Measurements from ENCODE around the gene C19orf67. TPM values are rescaled to one million over a fixed set of nuclear protein-coding genes. Genes with fewer than 3 reads are reported as not detected.
"Not testable (repeated sequence)": the region's sequence is repeated elsewhere in the genome, so short reads cannot be mapped to it uniquely, and the experiment has no call there.

C19orf67 gene
- total RNA-seq, 1 experiment from 2014 or later, result not detected

- no peak overlapping the region for H3K4me3 Mint-ChIP-seq (ENCODE audit: low read depth, unreplicated experiment)
- DNase-seq, result no peak
- H3K4me1 Mint-ChIP-seq (ENCODE audit: low read depth, unreplicated experiment), result no peaks in the 10 kb centered on the region
- no peak for TF ChIP-seq CTCF (IDR thresholded peaks at IDR 0.05; ENCODE audit: unreplicated experiment)
- no peak overlapping the region for H3K27ac Mint-ChIP-seq (ENCODE audit: unreplicated experiment)
- no peaks in the 10 kb centered on the region for H3K27me3 Mint-ChIP-seq (ENCODE audit: unreplicated experiment)
- peaks cover 28% of the 10 kb centered on the region for H3K36me3 Mint-ChIP-seq (ENCODE audit: insufficient read depth, unreplicated experiment)
- CTCF ChIA-PET, result interaction anchor here (0.6 kb wide), 1 partner anchor 395 kb away, joined by 4 read pairs; no protein-coding TSS in a partner anchor
- intact Hi-C loops (cut with micrococcal nuclease; ENCODE audit: unreplicated experiment), result no loop called here
- H3K9me3 Mint-ChIP-seq (ENCODE audit: low read depth, unreplicated experiment), result no peaks in the 10 kb centered on the region
- BruUV-seq (replicated peaks), result no TSS peak
These were observed 32.6 kb downstream of the C19orf67 start for GRCh38 chr19:14053032-14053431.

- no peak overlapping the region for H3K4me3 Mint-ChIP-seq (ENCODE audit: low read depth, unreplicated experiment)
- H3K27ac Mint-ChIP-seq (ENCODE audit: unreplicated experiment), result no peak overlapping the region
- no peaks in the 10 kb centered on the region for H3K4me1 Mint-ChIP-seq (ENCODE audit: low read depth, unreplicated experiment)
- no peak for DNase-seq
- CTCF ChIA-PET, result no interaction called here
- no TSS peak for BruUV-seq (replicated peaks)
- H3K27me3 Mint-ChIP-seq (ENCODE audit: unreplicated experiment), result no peaks in the 10 kb centered on the region
- peaks cover 24% of the 10 kb centered on the region for H3K36me3 Mint-ChIP-seq (ENCODE audit: insufficient read depth, unreplicated experiment)
- intact Hi-C loops (cut with micrococcal nuclease; ENCODE audit: unreplicated experiment), result no loop called here
- H3K9me3 Mint-ChIP-seq (ENCODE audit: low read depth, unreplicated experiment), result no peaks in the 10 kb centered on the region
- no peak for TF ChIP-seq CTCF (IDR thresholded peaks at IDR 0.05; ENCODE audit: unreplicated experiment)
These were observed 33.1 kb downstream of the C19orf67 start for GRCh38 chr19:14052470-14052869.

GRCh38 chr19:14051980-14052379, 33.6 kb downstream of the C19orf67 start:
- no peak overlapping the region for H3K4me3 Mint-ChIP-seq (ENCODE audit: low read depth, unreplicated experiment)
- no peak for DNase-seq
- intact Hi-C loops (cut with micrococcal nuclease; ENCODE audit: unreplicated experiment), result no loop called here
- CTCF ChIA-PET, result no interaction called here
- no peak overlapping the region for H3K27ac Mint-ChIP-seq (ENCODE audit: unreplicated experiment)
- H3K9me3 Mint-ChIP-seq (ENCODE audit: low read depth, unreplicated experiment), result no peaks in the 10 kb centered on the region
- no TSS peak for BruUV-seq (replicated peaks)
- no peaks in the 10 kb centered on the region for H3K27me3 Mint-ChIP-seq (ENCODE audit: unreplicated experiment)
- H3K36me3 Mint-ChIP-seq (ENCODE audit: insufficient read depth, unreplicated experiment), result peaks cover 24% of the 10 kb centered on the region
- no peaks in the 10 kb centered on the region for H3K4me1 Mint-ChIP-seq (ENCODE audit: low read depth, unreplicated experiment)
- no peak for TF ChIP-seq CTCF (IDR thresholded peaks at IDR 0.05; ENCODE audit: unreplicated experiment)

- CTCF ChIA-PET; H3K27me3 Mint-ChIP-seq (ENCODE audit: unreplicated experiment); intact Hi-C loops (cut with micrococcal nuclease; ENCODE audit: unreplicated experiment); DNase-seq; H3K27ac Mint-ChIP-seq (ENCODE audit: unreplicated experiment); H3K9me3 Mint-ChIP-seq (ENCODE audit: low read depth, unreplicated experiment); H3K4me3 Mint-ChIP-seq (ENCODE audit: low read depth, unreplicated experiment); H3K4me1 Mint-ChIP-seq (ENCODE audit: low read depth, unreplicated experiment); BruUV-seq (replicated peaks): not testable (repeated sequence)
- peaks cover 24% of the 10 kb centered on the region for H3K36me3 Mint-ChIP-seq (ENCODE audit: insufficient read depth, unreplicated experiment)
These were observed 34.6 kb downstream of the C19orf67 start for GRCh38 chr19:14050961-14051360.

GRCh38 chr19:14050512-14050911, 35.1 kb downstream of the C19orf67 start:
- TF ChIP-seq CTCF (IDR thresholded peaks at IDR 0.05; ENCODE audit: unreplicated experiment), result no peak
- no peaks in the 10 kb centered on the region for H3K27me3 Mint-ChIP-seq (ENCODE audit: unreplicated experiment)
- H3K27ac Mint-ChIP-seq (ENCODE audit: unreplicated experiment), result no peak overlapping the region
- peaks cover 20% of the 10 kb centered on the region for H3K36me3 Mint-ChIP-seq (ENCODE audit: insufficient read depth, unreplicated experiment)
- CTCF ChIA-PET, result no interaction called here
- H3K4me1 Mint-ChIP-seq (ENCODE audit: low read depth, unreplicated experiment), result no peaks in the 10 kb centered on the region
- BruUV-seq (replicated peaks), result no TSS peak
- no peaks in the 10 kb centered on the region for H3K9me3 Mint-ChIP-seq (ENCODE audit: low read depth, unreplicated experiment)
- intact Hi-C loops (cut with micrococcal nuclease; ENCODE audit: unreplicated experiment), result no loop called here
- DNase-seq, result no peak
- H3K4me3 Mint-ChIP-seq (ENCODE audit: low read depth, unreplicated experiment), result no peak overlapping the region

Measured in Calu3 (cell line).